Neutrophil (primary cell): Measurements from ENCODE around the gene KIF26A.

ENCODE experiments used
- H3K27ac ChIP-seq: fragments of 200-600 bp; sonication (generic); 2 replicates; pipeline ENCODE4 v1.5.1; 2016; ENCODE audit warnings: mild to moderate bottlenecking, moderate library complexity
- H3K27me3 ChIP-seq: fragments of 200-600 bp; sonication (generic); 2 replicates; pipeline ENCODE4 v1.6.0; 2016; ENCODE audit warnings: mild to moderate bottlenecking
- H3K36me3 ChIP-seq: fragments of 200-600 bp; sonication (generic); 2 replicates; pipeline ENCODE4 v1.5.1; 2017
- H3K4me1 ChIP-seq, 2 experiments: fragments of 200-600 bp in 1 of 2; sonication (generic) in 1 of 2; 1 replicate in 1 of 2; 2 replicates in 1 of 2; pipeline versions ENCODE4 v1.5.1 to v1.6.1; 2013 to 2016; ENCODE audit warnings: low read depth in 1 of 2, low read length in 1 of 2, mild to moderate bottlenecking in 1 of 2, moderate library complexity in 1 of 2; ENCODE audit not compliant: control insufficient read depth in 1 of 2, insufficient read depth in 1 of 2
- H3K4me3 ChIP-seq, 2 experiments: fragments of 200-600 bp in 1 of 2; sonication (generic) in 1 of 2; 1 replicate in 1 of 2; 2 replicates in 1 of 2; pipeline ENCODE4 v1.5.1; 2013 to 2016; ENCODE audit warnings: low read depth in 1 of 2, low read length in 1 of 2, mild to moderate bottlenecking in 1 of 2, moderate library complexity in 1 of 2
- H3K9me3 ChIP-seq: fragments of 200-600 bp; sonication (generic); 2 replicates; pipeline ENCODE4 v1.5.1; 2016
- TF ChIP-seq, protein P1 (sequence below): fragments of 200-600 bp; sonication (generic); IDR thresholded peaks from 2 replicates; pipeline ENCODE4 v1.5.1; 2016; ENCODE audit warnings: antibody characterized with exemption

KIF26A gene

DNA sequence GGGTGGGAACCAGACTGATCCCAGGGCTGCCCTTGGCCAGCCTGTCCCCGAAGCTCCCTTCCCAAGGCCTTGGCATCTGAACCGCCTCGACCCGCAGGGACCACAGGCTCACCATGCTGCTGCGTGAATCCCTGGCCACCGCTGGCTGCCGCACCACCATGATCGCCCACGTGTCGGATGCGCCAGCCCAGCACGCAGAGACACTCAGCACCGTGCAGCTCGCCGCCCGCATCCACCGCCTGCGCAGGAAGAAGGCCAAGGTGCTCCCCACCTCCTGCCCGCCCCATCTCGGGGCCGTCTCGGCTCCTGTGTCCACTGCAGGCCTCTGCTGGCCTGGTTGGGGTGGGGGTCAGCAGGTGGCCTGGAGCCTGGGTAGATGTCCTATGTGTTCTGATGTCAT lies 35.7 kb downstream of the KIF26A start:
- no peaks in the 10 kb centered on the region for H3K27me3 ChIP-seq
- no peak overlapping the region for H3K4me3 ChIP-seq
- H3K9me3 ChIP-seq = no peaks in the 10 kb centered on the region
- H3K36me3 ChIP-seq = no peaks in the 10 kb centered on the region
- TF ChIP-seq, protein P1, sequence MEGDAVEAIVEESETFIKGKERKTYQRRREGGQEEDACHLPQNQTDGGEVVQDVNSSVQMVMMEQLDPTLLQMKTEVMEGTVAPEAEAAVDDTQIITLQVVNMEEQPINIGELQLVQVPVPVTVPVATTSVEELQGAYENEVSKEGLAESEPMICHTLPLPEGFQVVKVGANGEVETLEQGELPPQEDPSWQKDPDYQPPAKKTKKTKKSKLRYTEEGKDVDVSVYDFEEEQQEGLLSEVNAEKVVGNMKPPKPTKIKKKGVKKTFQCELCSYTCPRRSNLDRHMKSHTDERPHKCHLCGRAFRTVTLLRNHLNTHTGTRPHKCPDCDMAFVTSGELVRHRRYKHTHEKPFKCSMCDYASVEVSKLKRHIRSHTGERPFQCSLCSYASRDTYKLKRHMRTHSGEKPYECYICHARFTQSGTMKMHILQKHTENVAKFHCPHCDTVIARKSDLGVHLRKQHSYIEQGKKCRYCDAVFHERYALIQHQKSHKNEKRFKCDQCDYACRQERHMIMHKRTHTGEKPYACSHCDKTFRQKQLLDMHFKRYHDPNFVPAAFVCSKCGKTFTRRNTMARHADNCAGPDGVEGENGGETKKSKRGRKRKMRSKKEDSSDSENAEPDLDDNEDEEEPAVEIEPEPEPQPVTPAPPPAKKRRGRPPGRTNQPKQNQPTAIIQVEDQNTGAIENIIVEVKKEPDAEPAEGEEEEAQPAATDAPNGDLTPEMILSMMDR = no peak
- H3K27ac ChIP-seq = no peak overlapping the region
- no peaks in the 10 kb centered on the region for H3K4me1 ChIP-seq

DNA sequence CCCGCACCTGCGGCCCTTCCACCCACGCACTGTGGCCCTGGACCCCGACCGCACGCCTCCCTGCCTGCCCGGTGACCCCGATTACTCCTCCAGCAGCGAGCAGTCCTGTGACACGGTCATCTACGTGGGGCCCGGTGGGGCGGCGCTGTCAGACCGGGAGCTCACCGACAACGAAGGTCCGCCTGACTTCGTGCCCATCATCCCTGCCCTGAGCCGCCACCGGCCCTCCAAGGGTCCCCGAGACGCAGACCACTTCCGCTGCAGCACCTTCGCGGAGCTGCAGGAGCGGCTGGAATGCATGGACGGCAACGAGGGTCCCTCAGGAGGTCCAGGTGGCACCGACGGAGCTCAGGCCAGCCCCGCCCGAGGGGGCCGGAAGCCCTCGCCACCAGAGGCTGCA lies 36.7 kb downstream of the KIF26A start:
- H3K27ac ChIP-seq = no peak overlapping the region
- no peaks in the 10 kb centered on the region for H3K36me3 ChIP-seq
- H3K27me3 ChIP-seq = no peaks in the 10 kb centered on the region
- no peak overlapping the region for H3K4me3 ChIP-seq
- H3K4me1 ChIP-seq = no peaks in the 10 kb centered on the region
- no peaks in the 10 kb centered on the region for H3K9me3 ChIP-seq
- TF ChIP-seq, protein P1 = no peak

DNA sequence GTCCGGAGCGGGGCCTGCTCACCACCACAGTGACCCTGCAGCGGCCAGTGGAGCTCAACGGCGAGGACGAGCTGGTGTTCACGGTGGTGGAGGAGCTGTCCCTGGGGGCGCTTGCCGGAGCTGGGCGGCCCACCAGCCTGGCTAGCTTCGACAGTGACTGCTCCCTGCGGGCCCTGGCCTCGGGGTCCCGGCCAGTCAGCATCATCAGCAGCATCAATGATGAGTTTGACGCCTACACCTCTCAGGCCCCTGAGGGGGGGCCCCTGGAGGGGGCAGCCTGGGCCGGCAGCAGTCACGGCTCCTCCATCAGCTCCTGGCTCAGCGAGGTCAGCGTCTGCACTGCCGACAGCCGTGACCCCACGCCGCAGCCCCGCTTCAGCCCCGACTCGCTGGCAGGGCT lies 37.4 kb downstream of the KIF26A start:
- Histone ChIP-seq H3K27ac (no peak overlapping the region), H3K9me3 (no peaks in the 10 kb centered on the region), H3K36me3 (no peaks in the 10 kb centered on the region), H3K4me3 (no peak overlapping the region), H3K27me3 (no peaks in the 10 kb centered on the region), H3K4me1 (no peaks in the 10 kb centered on the region)
- TF ChIP-seq, protein P1 = no peak

DNA sequence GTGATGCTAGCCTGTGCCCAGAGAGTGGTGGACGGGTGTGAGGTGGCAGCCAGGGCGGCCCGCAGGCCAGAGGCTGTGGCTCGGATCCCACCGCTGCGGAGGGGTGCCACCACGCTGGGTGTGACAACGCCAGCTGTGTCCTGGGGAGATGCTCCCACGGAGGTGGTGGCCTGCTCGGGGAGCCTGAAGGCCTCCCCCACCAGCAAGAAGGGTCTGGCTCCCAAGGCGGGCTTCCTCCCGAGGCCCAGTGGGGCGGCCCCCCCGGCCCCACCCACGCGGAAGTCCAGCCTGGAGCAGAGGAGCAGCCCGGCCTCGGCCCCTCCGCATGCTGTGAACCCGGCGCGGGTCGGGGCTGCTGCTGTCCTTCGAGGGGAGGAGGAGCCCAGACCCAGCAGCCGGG lies 38.2 kb downstream of the KIF26A start:
- no peak overlapping the region for H3K27ac ChIP-seq
- H3K4me1 ChIP-seq = no peaks in the 10 kb centered on the region
- H3K36me3 ChIP-seq = no peaks in the 10 kb centered on the region
- TF ChIP-seq, protein P1 = no peak
- no peaks in the 10 kb centered on the region for H3K27me3 ChIP-seq
- no peaks in the 10 kb centered on the region for H3K9me3 ChIP-seq
- no peak overlapping the region for H3K4me3 ChIP-seq

DNA sequence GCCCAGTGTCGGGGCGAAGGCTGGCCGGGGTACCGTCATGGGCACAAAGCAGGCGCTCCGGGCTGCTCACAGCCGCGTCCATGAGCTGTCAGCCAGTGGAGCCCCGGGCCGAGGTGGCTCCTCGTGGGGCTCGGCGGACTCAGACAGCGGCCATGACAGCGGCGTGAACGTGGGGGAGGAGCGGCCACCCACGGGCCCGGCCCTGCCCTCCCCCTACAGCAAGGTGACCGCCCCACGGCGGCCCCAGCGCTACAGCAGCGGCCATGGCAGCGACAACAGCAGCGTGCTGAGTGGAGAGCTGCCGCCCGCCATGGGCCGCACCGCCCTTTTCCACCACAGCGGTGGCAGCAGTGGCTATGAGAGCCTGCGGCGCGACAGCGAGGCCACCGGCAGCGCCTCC lies 39.0 kb downstream of the KIF26A start:
- Histone ChIP-seq H3K4me3 (no peak overlapping the region), H3K27ac (no peak overlapping the region), H3K9me3 (no peaks in the 10 kb centered on the region), H3K36me3 (no peaks in the 10 kb centered on the region), H3K4me1 (no peaks in the 10 kb centered on the region), H3K27me3 (no peaks in the 10 kb centered on the region)
- TF ChIP-seq, protein P1 = no peak

DNA sequence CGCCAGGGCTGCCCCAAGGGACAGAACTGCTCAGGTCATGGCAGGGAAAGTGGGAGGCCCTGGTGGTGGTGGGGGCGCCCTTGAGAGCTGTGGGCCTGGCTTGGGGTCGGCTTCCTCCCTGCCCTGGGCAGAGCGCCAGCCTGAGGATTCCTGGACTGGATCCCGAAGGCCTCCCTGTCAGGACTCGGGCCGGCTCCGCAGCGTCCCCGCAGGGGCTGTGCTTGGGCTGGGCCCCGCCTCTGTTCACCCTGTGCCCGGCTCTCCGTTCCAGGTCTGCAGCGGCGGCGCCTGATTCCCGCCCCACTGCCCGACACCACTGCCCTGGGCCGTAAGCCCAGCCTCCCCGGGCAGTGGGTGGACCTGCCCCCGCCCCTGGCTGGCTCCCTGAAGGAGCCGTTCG lies 39.9 kb downstream of the KIF26A start:
- TF ChIP-seq, protein P1 = no peak
- H3K4me3 ChIP-seq = no peak overlapping the region
- no peaks in the 10 kb centered on the region for H3K4me1 ChIP-seq
- no peak overlapping the region for H3K27ac ChIP-seq
- H3K36me3 ChIP-seq = no peaks in the 10 kb centered on the region
- no peaks in the 10 kb centered on the region for H3K27me3 ChIP-seq
- no peaks in the 10 kb centered on the region for H3K9me3 ChIP-seq
